H1 (cell line): ENCODE data around the gene LSM7. TPM values are rescaled to one million over a fixed set of nuclear protein-coding genes. Genes with fewer than 3 reads are reported as not detected.

Source experiments
- CTCF ChIA-PET: fragments of 300-600 bp; sonication (Branson Sonifier 250); formaldehyde crosslinking; loops from one replicate; lab custom pipeline; 2021; ENCODE audit not compliant: partially characterized antibody; lab: Charles Lee
- POLR2A ChIA-PET: fragments of 300-600 bp; sonication (Branson Sonifier 250); formaldehyde crosslinking; loops from one replicate; lab custom pipeline; 2021; ENCODE audit warnings: inconsistent platforms; ENCODE audit not compliant: partially characterized antibody; lab: Charles Lee
- DNase-seq, 2 experiments: peaks; one replicate each; pipeline versions ENCODE4 v3.0.0 to v3.0.0-alpha.2; 2010 to 2022; ENCODE audit warnings: low spot score in 2 of 2, low read depth in 1 of 2, mixed read lengths in 1 of 2
- FAIRE-seq: peaks from 2 replicates; lab custom pipeline; 2011; peaks lifted over from hg19 to GRCh38; lab: Jason Lieb, UNC
- H2AFZ ChIP-seq: 2 replicates; pipeline ENCODE4 v1.8.1; 2012; ENCODE audit warnings: low read length, inconsistent platforms
- H2AK5ac ChIP-seq: 2 replicates; pipeline ENCODE4 v1.6.1; 2013; ENCODE audit warnings: low read depth, low read length
- H2BK120ac ChIP-seq: replicated peaks from 2 replicates; pipeline ENCODE3; 2013; ENCODE audit warnings: low read depth, low read length, inconsistent platforms
- H2BK12ac ChIP-seq: 2 replicates; pipeline ENCODE4 v1.6.1; 2013; ENCODE audit warnings: low read depth, low read length
- H2BK15ac ChIP-seq: 2 replicates; pipeline ENCODE4 v1.6.1; 2013; ENCODE audit warnings: low read length
- H2BK20ac ChIP-seq: 2 replicates; pipeline ENCODE4 v1.6.1; 2013; ENCODE audit warnings: low read length
- H2BK5ac ChIP-seq: 2 replicates; pipeline ENCODE4 v1.6.1; 2013; ENCODE audit warnings: low read depth, low read length
- H3K14ac ChIP-seq: 2 replicates; pipeline ENCODE4 v1.6.1; 2013; ENCODE audit warnings: inconsistent platforms; ENCODE audit not compliant: insufficient read length
- H3K18ac ChIP-seq: 2 replicates; pipeline ENCODE4 v1.6.1; 2013; ENCODE audit warnings: low read length; ENCODE audit errors: extremely low read depth
- H3K23ac ChIP-seq: 2 replicates; pipeline ENCODE4 v1.6.1; 2013; ENCODE audit warnings: inconsistent platforms; ENCODE audit not compliant: insufficient read length
- H3K23me2 ChIP-seq: 2 replicates; pipeline ENCODE4 v1.6.1; 2013; ENCODE audit warnings: low read depth, low read length
- H3K27ac ChIP-seq: 2 replicates; pipeline ENCODE4 v1.6.1; 2011; ENCODE audit warnings: low read depth, low read length, inconsistent platforms
- H3K27me3 ChIP-seq, 4 experiments: replicated peaks in 1 of 4; 1 replicate in 1 of 4; 2 replicates in 3 of 4; pipeline versions ENCODE4 v1.6.1 to v1.8.1; 2011 to 2013; ENCODE audit warnings: low read length in 3 of 4, mild to moderate bottlenecking in 3 of 4, inconsistent platforms in 2 of 4, mixed read lengths in 2 of 4, moderate library complexity in 1 of 4; ENCODE audit not compliant: control insufficient read depth in 3 of 4, insufficient read depth in 3 of 4; ENCODE audit errors: extremely low read depth in 1 of 4
- H3K36me3 ChIP-seq, 4 experiments: 2 replicates each; pipeline versions ENCODE4 v1.6.1 to v1.8.1; 2011 to 2013; ENCODE audit warnings: mild to moderate bottlenecking in 4 of 4, low read length in 3 of 4, moderate library complexity in 2 of 4, control low read depth in 1 of 4, inconsistent platforms in 1 of 4; ENCODE audit not compliant: insufficient read depth in 4 of 4, control insufficient read depth in 2 of 4
- H3K4ac ChIP-seq: replicated peaks from 2 replicates; pipeline ENCODE3; 2013; ENCODE audit warnings: low read length, low read depth, mixed read lengths, inconsistent platforms; ENCODE audit not compliant: insufficient read length
- H3K4me1 ChIP-seq, 4 experiments: replicated peaks in 1 of 4; 1 replicate in 1 of 4; 2 replicates in 3 of 4; pipeline versions ENCODE4 v1.6.1 to v1.8.1; 2011 to 2013; ENCODE audit warnings: low read length in 3 of 4, inconsistent platforms in 2 of 4, mixed read lengths in 1 of 4; ENCODE audit not compliant: insufficient read depth in 4 of 4, control insufficient read depth in 3 of 4
- H3K4me2 ChIP-seq, 2 experiments: 2 replicates each; pipeline versions ENCODE4 v1.6.1 to v1.8.1; 2011 to 2013; ENCODE audit warnings: low read depth in 2 of 2, low read length in 2 of 2, control low read depth in 1 of 2, inconsistent platforms in 1 of 2, mild to moderate bottlenecking in 1 of 2; ENCODE audit not compliant: insufficient read depth in 1 of 2
- H3K4me3 ChIP-seq, 4 experiments: fragments of 200-600, 300-600 bp in 1 of 4; sonication (generic), shearing (Covaris generic), sonication (Bioruptor Twin) in 1 of 4; 2 replicates each; pipeline versions ENCODE4 v1.5.1 to v1.8.1; 2011 to 2016; ENCODE audit warnings: low read length in 4 of 4, low read depth in 3 of 4, control low read depth in 2 of 4, inconsistent platforms in 2 of 4, mild to moderate bottlenecking in 2 of 4, mixed read lengths in 1 of 4, moderate library complexity in 1 of 4; ENCODE audit not compliant: insufficient read depth in 2 of 4; ENCODE audit errors: extremely low read depth in 1 of 4
- H3K56ac ChIP-seq: replicated peaks from 2 replicates; pipeline ENCODE3; 2013; ENCODE audit warnings: low read depth, mild to moderate bottlenecking, mixed read lengths, low read length, inconsistent platforms; ENCODE audit not compliant: insufficient read length
- H3K79me1 ChIP-seq: 2 replicates; pipeline ENCODE4 v1.6.1; 2013; ENCODE audit warnings: low read depth, low read length, control low read depth
- H3K79me2 ChIP-seq, 2 experiments: 2 replicates each; pipeline versions ENCODE4 v1.6.1 to v1.8.1; 2012 to 2013; ENCODE audit warnings: low read length in 2 of 2, mild to moderate bottlenecking in 2 of 2, inconsistent platforms in 1 of 2; ENCODE audit not compliant: insufficient read depth in 2 of 2, control insufficient read depth in 1 of 2
- H3K9ac ChIP-seq, 4 experiments: replicated peaks in 1 of 4; 1 replicate in 1 of 4; 2 replicates in 3 of 4; pipeline versions ENCODE4 v1.6.1 to v1.8.1; 2011 to 2013; ENCODE audit warnings: low read depth in 3 of 4, low read length in 3 of 4, control low read depth in 2 of 4, mild to moderate bottlenecking in 2 of 4, moderate library complexity in 2 of 4, inconsistent platforms in 1 of 4; ENCODE audit errors: extremely low read depth in 1 of 4
- H3K9me3 ChIP-seq, 2 experiments: 2 replicates each; pipeline versions ENCODE4 v1.6.1 to v1.8.1; 2012 to 2013; ENCODE audit warnings: mild to moderate bottlenecking in 2 of 2, moderate library complexity in 2 of 2, control low read depth in 1 of 2, inconsistent platforms in 1 of 2, low read depth in 1 of 2, low read length in 1 of 2, mixed read lengths in 1 of 2; ENCODE audit not compliant: insufficient read depth in 2 of 2
- H4K20me1 ChIP-seq, 2 experiments: replicated peaks in 1 of 2; 2 replicates each; pipeline versions ENCODE3 to v1.8.1; 2011 to 2013; ENCODE audit warnings: inconsistent platforms in 2 of 2, low read length in 2 of 2, mild to moderate bottlenecking in 1 of 2; ENCODE audit not compliant: insufficient read depth in 2 of 2, control insufficient read depth in 1 of 2
- H4K5ac ChIP-seq: 2 replicates; pipeline ENCODE4 v1.6.1; 2013; ENCODE audit warnings: low read length, low read depth, mixed read lengths, inconsistent platforms; ENCODE audit not compliant: insufficient read length
- H4K8ac ChIP-seq: 2 replicates; pipeline ENCODE4 v1.8.0; 2013; ENCODE audit warnings: mild to moderate bottlenecking, moderate library complexity, low read length, inconsistent platforms; ENCODE audit not compliant: insufficient read depth; ENCODE audit errors: extremely low read depth
- H4K91ac ChIP-seq: replicated peaks from 2 replicates; pipeline ENCODE3; 2013; ENCODE audit warnings: low read length, mixed read lengths, inconsistent platforms; ENCODE audit not compliant: insufficient read length
- ASH2L ChIP-seq: fragments of 200-600, 300-600 bp; sonication (generic); IDR thresholded peaks from one replicate; pipeline ENCODE4 v1.7.1; 2017; ENCODE audit warnings: low read length
- BACH1 ChIP-seq: IDR thresholded peaks from 2 replicates; pipeline ENCODE4 v1.6.1; 2012; ENCODE audit warnings: low read length, improper control_type of control experiment
- KDM4A ChIP-seq: IDR thresholded peaks from one replicate; pipeline ENCODE4 v1.7.1; 2012; ENCODE audit warnings: low read depth, mild to moderate bottlenecking, moderate library complexity, low read length, inconsistent platforms; ENCODE audit not compliant: severe bottlenecking
- SAP30 ChIP-seq: fragments of 300-600 bp; sonication (generic); IDR thresholded peaks from 2 replicates; pipeline ENCODE4 v1.7.1; 2012; ENCODE audit warnings: low read length, moderate library complexity, mild to moderate bottlenecking, inconsistent platforms; ENCODE audit not compliant: insufficient read depth, insufficient replicate concordance
- SP4 ChIP-seq: IDR thresholded peaks from 2 replicates; pipeline ENCODE4 v1.6.1; 2012; ENCODE audit warnings: low read length, inconsistent platforms
- TAF7 ChIP-seq: optimal IDR thresholded peaks from 2 replicates; pipeline ENCODE3; 2011; ENCODE audit warnings: low read depth, mild to moderate bottlenecking, inconsistent platforms, low read length, moderate library complexity, borderline replicate concordance
- TCF12 ChIP-seq: IDR thresholded peaks from 2 replicates; pipeline ENCODE4 v1.6.1; 2011; ENCODE audit warnings: low read depth, mild to moderate bottlenecking, low read length
- WGBS, 2 experiments: shearing (Covaris generic) in 1 of 2; methylation state at CpG; one replicate each; pipeline versions ENCODE4 v1.1.6 to v1.1.7; 2013 to 2015; ENCODE audit warnings: low lambda C conversion rate in 2 of 2, mixed read lengths in 2 of 2, inconsistent platforms in 1 of 2, low coverage in 1 of 2, missing lambda C conversion rate in 1 of 2; ENCODE audit not compliant: insufficient replicate concordance in 2 of 2, insufficient coverage in 1 of 2, insufficient read length in 1 of 2; ENCODE audit errors: extremely low coverage in 1 of 2, missing lambda C conversion rate in 1 of 2; 5-methylcytosine and 5-hydroxymethylcytosine counted together
- polyA plus RNA-seq, 7 experiments: library from polyadenylated mRNA; depleted of rRNA in 3 of 7; stranded (reverse) in 5 of 7; unstranded in 2 of 7; fragments of >200 nt in 5 of 7; fragments of 200-250 nt in 2 of 7; gene quantifications; 1 replicate in 5 of 7; 2 replicates in 1 of 7; 4 replicates in 1 of 7; pipeline versions ENCODE4 v1.2.1 to v1.2.3, GENCODE V29; 2011 to 2013; ENCODE audit warnings: missing spikeins in 2 of 7, mixed read lengths in 2 of 7
- total RNA-seq: library from RNA; stranded (reverse); fragmentation: NEBNext Ultra II Directional; extraction: Animal tissue kit (Norgen Biotek cat#: 25700); gene quantifications from 2 replicates; pipeline ENCODE4 v1.2.1, GENCODE V29; 2021

LSM7 gene
- total and polyA plus RNA-seq, 2 of the 8 experiments (the other 6 are each of a cell fraction or from before 2014, with no cell fraction given), result 228 to 1,335 TPM

- no peak overlapping the region for H3K56ac ChIP-seq
- POLR2A ChIA-PET, result interaction anchor here (1.3 kb wide), 1 partner anchor 14 kb away, joined by 4 read pairs; no protein-coding TSS in a partner anchor
These were observed 12.9 kb upstream of the LSM7 start for GRCh38 chr19:2341244-2341751.

More at GRCh38 chr19:2341244-2341751, 12.9 kb upstream of the LSM7 start:
- H2AK5ac ChIP-seq, result no peak overlapping the region
- no peak overlapping the region for H4K8ac ChIP-seq
- peaks cover 2 to 13% of the 10 kb centered on the region in 2 experiments for H3K79me2 ChIP-seq
- peaks cover 2 to 23% (median 6%) of the 10 kb centered on the region in 4 experiments; a peak in 3 of 8 replicates for H3K36me3 ChIP-seq
- TF ChIP-seq TAF7 (no peak), SAP30 (no peak), TCF12 (no peak), ASH2L (no peak), KDM4A (no peak), BACH1 (no peak), SP4 (no peak)
- FAIRE-seq (no peak), DNase-seq (no peak)
- no peak overlapping the region for H2BK20ac ChIP-seq
- no peak overlapping the region for H3K18ac ChIP-seq
- H4K91ac ChIP-seq, result no peak overlapping the region
- H3K4me2 ChIP-seq, result no peak overlapping the region
- CTCF ChIA-PET, result no interaction called here
- no peak overlapping the region for H2BK120ac ChIP-seq
- H2BK12ac ChIP-seq, result no peak overlapping the region
- H3K79me1 ChIP-seq, result peaks cover 15% of the 10 kb centered on the region
- 98% methylated on average over 19 of the region's 24 CpGs; no CpG with 5 or more reads in 1 of the 2 experiments for WGBS, 2 experiments
- H2BK5ac ChIP-seq, result no peak overlapping the region
- peaks cover 9 to 20% of the 10 kb centered on the region in 2 experiments for H4K20me1 ChIP-seq
- no peak overlapping the region for H3K4ac ChIP-seq
- H3K4me1 ChIP-seq, result peaks cover 0 to 8% (median 2%) of the 10 kb centered on the region in 4 experiments; a peak in 4 of 7 replicates
- H3K27me3 ChIP-seq, result no peaks in the 10 kb centered on the region
- H3K9me3 ChIP-seq, result no peaks in the 10 kb centered on the region
- H3K9ac ChIP-seq, result no peak overlapping the region
- no peak overlapping the region for H2AFZ ChIP-seq
- H3K4me3 ChIP-seq, result no peak overlapping the region
- no peak overlapping the region for H2BK15ac ChIP-seq
- H3K23ac ChIP-seq, result no peak overlapping the region
- no peak overlapping the region for H3K14ac ChIP-seq
- H3K23me2 ChIP-seq, result peaks cover 3% of the 10 kb centered on the region; the same call in 1 of the 2 replicates
- no peak overlapping the region for H3K27ac ChIP-seq
- H4K5ac ChIP-seq, result no peak overlapping the region
